Stimulated activated CD4-positive, alpha-beta T cell treated with anti-CD3 and anti-CD28 coated beads, Interleukin-1b, Interleukin-23, amount 100 ng/mL, for 4 hours (primary cell): ENCODE results near the gene IGFBP3.

ENCODE experiments used
- DNase-seq, 2 donors: peaks; one replicate each; pipeline ENCODE4 v3.0.0-alpha.2; 2020; ENCODE audit warnings: low read depth in 2 of 2

Gene IGFBP3

GRCh38 chr7:45891462-45892402 lies 29.3 kb downstream of the IGFBP3 start:
- DNase-seq, result no peak

- DNase-seq, result no peak
Measured at GRCh38 chr7:45890902-45891461, 30.1 kb downstream of the IGFBP3 start.

GRCh38 chr7:45890125-45890901 lies 30.8 kb downstream of the IGFBP3 start:
- DNase-seq, result no peak

- no peak for DNase-seq
Measured at GRCh38 chr7:45889367-45890067, 31.6 kb downstream of the IGFBP3 start.

GRCh38 chr7:45888993-45889366 lies 32.1 kb downstream of the IGFBP3 start:
- DNase-seq, result no peak

- DNase-seq, result no peak
Measured at GRCh38 chr7:45888185-45888992, 32.7 kb downstream of the IGFBP3 start, which contains the start of gene IGFBP1. IGFBP1 (plus strand) TSS chr7:45888488; CDS start chr7:45888653, 165 bp downstream.

- no peak for DNase-seq
Measured at GRCh38 chr7:45886931-45887667, 34.0 kb downstream of the IGFBP3 start.

- DNase-seq, result no peak
Measured at GRCh38 chr7:45885264-45885882, 35.7 kb downstream of the IGFBP3 start.

GRCh38 chr7:45884136-45884535 lies 36.9 kb downstream of the IGFBP3 start:
- no peak for DNase-seq

GRCh38 chr7:45882465-45882810 lies 38.6 kb downstream of the IGFBP3 start:
- no peak for DNase-seq

- DNase-seq, result no peak
Measured at GRCh38 chr7:45881759-45882464, 39.2 kb downstream of the IGFBP3 start.

- no peak for DNase-seq
Measured at GRCh38 chr7:45881280-45881758, 39.8 kb downstream of the IGFBP3 start.

GRCh38 chr7:45880433-45880860 lies 40.6 kb downstream of the IGFBP3 start:
- no peak for DNase-seq

- DNase-seq, result no peak
Measured at GRCh38 chr7:45878457-45879144, 42.5 kb downstream of the IGFBP3 start.

- no peak for DNase-seq
Measured at GRCh38 chr7:45876519-45876918, 44.6 kb downstream of the IGFBP3 start.

- DNase-seq, result no peak
Measured at GRCh38 chr7:45874408-45875131, 46.5 kb downstream of the IGFBP3 start.

GRCh38 chr7:45873355-45873754 lies 47.7 kb downstream of the IGFBP3 start:
- DNase-seq, result no peak

- no peak for DNase-seq
Measured at GRCh38 chr7:45873035-45873354, 48.1 kb downstream of the IGFBP3 start, which contains the start of gene CCDC201. CCDC201 (minus strand) TSS chr7:45873082; CDS start chr7:45873007, 75 bp downstream.
